ENCODE results near the gene PHRF1. TPM values are rescaled to one million over a fixed set of nuclear protein-coding genes. Genes with fewer than 3 reads are reported as not detected.

Gene PHRF1
- total and polyA plus RNA-seq, 4 experiments from 2014 or later = 0.93 to 54.5 (median 33.1) TPM

GRCh38 chr11:575313-575995 is 816 bp upstream of the PHRF1 start:
- Histone ChIP-seq H3K4me1 (ENCODE audit: insufficient read depth, low read length) (peaks cover 58% of the 10 kb centered on the region), H3K27ac (ENCODE audit: low read depth, low read length) (peak overlapping the region; percentile 31), H3K36me3 (ENCODE audit: insufficient read depth, low read length) (no peaks in the 10 kb centered on the region), H3K4me3 (ENCODE audit: low read length in 2 of 2) (peak overlapping the region; percentile 23 to 70), H3K9me3 (ENCODE audit: control insufficient read depth in 1 of 2, low read length in 2 of 2) (no peaks in the 10 kb centered on the region), H3K27me3 (ENCODE audit: insufficient read depth, low read length) (no peaks in the 10 kb centered on the region)
- no peaks in the 10 kb centered on the region for H3K9me3 Mint-ChIP-seq
- DNase-seq = peak in 1 of 5 donors; percentile 38
- peaks cover 29 to 52% (median 41%) of the 10 kb centered on the region in 4 donors for H3K4me1 Mint-ChIP-seq
- peak overlapping the region; percentile 59 to 93 (median 88) for H3K27ac Mint-ChIP-seq
- ChIA-PET POLR2A (ENCODE audit: partially characterized antibody) (interaction anchor here (0.6 to 3.3 kb wide), 25 partner anchors 10 to 368 kb away, joined by 3 to 56 read pairs (median 7); partner anchors contain the start of genes BET1L, DEAF1, HRAS and IRF7), CTCF (ENCODE audit: partially characterized antibody) (interaction anchor here (0.7 to 1.9 kb wide), 6 partner anchors 13 to 151 kb away, joined by 3 to 9 read pairs (median 4); no protein-coding TSS in a partner anchor)
- intact Hi-C loops (cut with micrococcal nuclease) = loop anchor here (1.0 kb wide), 4 partner anchors 15 to 148 kb away; partner anchors contain the start of genes DEAF1, LMNTD2, LRRC56 and RASSF7
- H3K4me3 Mint-ChIP-seq = peak overlapping the region; percentile 82 to 91 (median 88)
- peaks cover 0 to 5% of the 10 kb centered on the region in 2 donors for H3K36me3 Mint-ChIP-seq
- H3K27me3 Mint-ChIP-seq = peaks cover 0 to 11% of the 10 kb centered on the region in 2 donors

GRCh38 chr11:576811-577610 is 741 bp downstream of the PHRF1 start:
- Histone ChIP-seq H3K4me1 (ENCODE audit: insufficient read depth, low read length) (peaks cover 58% of the 10 kb centered on the region), H3K36me3 (ENCODE audit: insufficient read depth, low read length) (peaks cover 5% of the 10 kb centered on the region), H3K27me3 (ENCODE audit: insufficient read depth, low read length) (no peaks in the 10 kb centered on the region), H3K27ac (ENCODE audit: low read depth, low read length) (peak overlapping the region; percentile 75), H3K4me3 (ENCODE audit: low read length in 2 of 2) (peak overlapping the region; percentile 76 to 85), H3K9me3 (ENCODE audit: control insufficient read depth in 1 of 2, low read length in 2 of 2) (no peaks in the 10 kb centered on the region)
- Mint-ChIP-seq H3K4me3 (peak overlapping the region; percentile 84 to 92 (median 86)), H3K9me3 (no peaks in the 10 kb centered on the region), H3K4me1 (peaks cover 35 to 62% (median 48%) of the 10 kb centered on the region in 4 donors), H3K36me3 (peaks cover 7 to 13% of the 10 kb centered on the region in 2 donors), H3K27me3 (peaks cover 0 to 11% of the 10 kb centered on the region in 2 donors), H3K27ac (peak overlapping the region; percentile 41 to 92 (median 84))
- peak in 1 of 5 donors; percentile 45 for DNase-seq
- POLR2A ChIA-PET (ENCODE audit: partially characterized antibody) = interaction anchor here (0.7 to 3.3 kb wide), 14 partner anchors 10 to 370 kb away, joined by 3 to 36 read pairs (median 8); partner anchors contain the start of genes BET1L, DEAF1, HRAS and LMNTD2
- CTCF ChIA-PET (ENCODE audit: partially characterized antibody) = interaction anchor here (1.1 to 1.4 kb wide), 2 partner anchors 22 kb away, joined by 4 to 7 read pairs; no protein-coding TSS in a partner anchor
- intact Hi-C loops (cut with micrococcal nuclease) = loop anchor here (1.0 kb wide), 3 partner anchors 11 to 70 kb away; partner anchors contain the start of genes IRF7 and RNH1

- Histone ChIP-seq H3K4me3 (ENCODE audit: low read length in 2 of 2) (peak overlapping the region; percentile 76 to 85), H3K4me1 (ENCODE audit: insufficient read depth, low read length) (peaks cover 58% of the 10 kb centered on the region), H3K27ac (ENCODE audit: low read depth, low read length) (peak overlapping the region; percentile 75), H3K27me3 (ENCODE audit: insufficient read depth, low read length) (no peaks in the 10 kb centered on the region), H3K9me3 (ENCODE audit: control insufficient read depth in 1 of 2, low read length in 2 of 2) (no peaks in the 10 kb centered on the region), H3K36me3 (ENCODE audit: insufficient read depth, low read length) (peaks cover 6% of the 10 kb centered on the region)
- peak in 1 of 5 donors; percentile 19 for DNase-seq
- Mint-ChIP-seq H3K4me1 (peaks cover 35 to 62% (median 48%) of the 10 kb centered on the region in 4 donors), H3K27me3 (peaks cover 0 to 11% of the 10 kb centered on the region in 2 donors), H3K4me3 (peak overlapping the region; percentile 84 to 92 (median 86)), H3K36me3 (peaks cover 7 to 14% of the 10 kb centered on the region in 2 donors), H3K9me3 (no peaks in the 10 kb centered on the region), H3K27ac (peak overlapping the region; percentile 41 to 92 (median 84))
- ChIA-PET POLR2A (ENCODE audit: partially characterized antibody) (interaction anchor here (0.8 to 3.3 kb wide), 8 partner anchors 9 to 118 kb away, joined by 3 to 36 read pairs (median 4); partner anchors contain the start of genes DEAF1, HRAS, LRRC56 and TMEM80), CTCF (ENCODE audit: partially characterized antibody) (interaction anchor here (1.1 kb wide), 1 partner anchor 23 kb away, joined by 4 read pairs; no protein-coding TSS in a partner anchor)
- intact Hi-C loops (cut with micrococcal nuclease) = no loop called here
These were observed 1.3 kb downstream of the PHRF1 start for GRCh38 chr11:577611-577894.

- Mint-ChIP-seq H3K27ac (peak overlapping the region in 5 of 7 donors; percentile 31 to 84 (median 79)), H3K9me3 (no peaks in the 10 kb centered on the region), H3K4me1 (peaks cover 35 to 62% (median 48%) of the 10 kb centered on the region in 4 donors), H3K27me3 (peaks cover 0 to 11% of the 10 kb centered on the region in 2 donors), H3K36me3 (peaks cover 7 to 14% of the 10 kb centered on the region in 2 donors), H3K4me3 (peak overlapping the region; percentile 60 to 92 (median 86))
- Histone ChIP-seq H3K27me3 (ENCODE audit: insufficient read depth, low read length) (no peaks in the 10 kb centered on the region), H3K9me3 (ENCODE audit: control insufficient read depth in 1 of 2, low read length in 2 of 2) (no peaks in the 10 kb centered on the region), H3K36me3 (ENCODE audit: insufficient read depth, low read length) (peaks cover 9% of the 10 kb centered on the region), H3K4me3 (ENCODE audit: low read length in 2 of 2) (no peak overlapping the region), H3K27ac (ENCODE audit: low read depth, low read length) (peak overlapping the region; percentile 75), H3K4me1 (ENCODE audit: insufficient read depth, low read length) (peaks cover 54% of the 10 kb centered on the region)
- ChIA-PET POLR2A (ENCODE audit: partially characterized antibody) (interaction anchor here (0.8 to 2.5 kb wide), 6 partner anchors 10 to 117 kb away, joined by 3 to 15 read pairs (median 3); partner anchors contain the start of genes DEAF1 and TMEM80), CTCF (ENCODE audit: partially characterized antibody) (interaction anchor here (1.1 to 1.3 kb wide), 2 partner anchors 23 to 148 kb away, joined by 3 to 4 read pairs; no protein-coding TSS in a partner anchor)
- intact Hi-C loops (cut with micrococcal nuclease) = no loop called here
- peak in 1 of 5 donors; percentile 0 for DNase-seq
These were observed 2.2 kb downstream of the PHRF1 start for GRCh38 chr11:578276-579035.

GRCh38 chr11:579830-580601 is 3.7 kb downstream of the PHRF1 start:
- H3K4me1 Mint-ChIP-seq = peaks cover 26 to 51% (median 37%) of the 10 kb centered on the region in 4 donors
- H3K27ac ChIP-seq (ENCODE audit: low read depth, low read length) = no peak overlapping the region
- H3K4me3 Mint-ChIP-seq = peak overlapping the region in 5 of 8 donors; percentile 36 to 64 (median 53)
- no peaks in the 10 kb centered on the region for H3K9me3 Mint-ChIP-seq
- no peaks in the 10 kb centered on the region for H3K27me3 ChIP-seq (ENCODE audit: insufficient read depth, low read length)
- no peak overlapping the region for H3K4me3 ChIP-seq (ENCODE audit: low read length in 2 of 2)
- H3K36me3 ChIP-seq (ENCODE audit: insufficient read depth, low read length) = peaks cover 19% of the 10 kb centered on the region
- intact Hi-C loops (cut with micrococcal nuclease) = no loop called here
- ChIA-PET POLR2A (ENCODE audit: partially characterized antibody) (interaction anchor here (1.6 kb wide), 1 partner anchor 19 kb away, joined by 3 read pairs; no protein-coding TSS in a partner anchor), CTCF (ENCODE audit: partially characterized antibody) (no interaction called here)
- peaks cover 7 to 18% of the 10 kb centered on the region in 2 donors for H3K36me3 Mint-ChIP-seq
- H3K27ac Mint-ChIP-seq = peak overlapping the region in 1 of 7 donors; percentile 43
- no peaks in the 10 kb centered on the region for H3K9me3 ChIP-seq (ENCODE audit: control insufficient read depth in 1 of 2, low read length in 2 of 2)
- peaks cover 40% of the 10 kb centered on the region for H3K4me1 ChIP-seq (ENCODE audit: insufficient read depth, low read length)
- H3K27me3 Mint-ChIP-seq = peaks cover 0 to 4% of the 10 kb centered on the region in 2 donors
- peak in 1 of 5 donors; percentile 24 for DNase-seq

GRCh38 chr11:581342-581741 is 5.1 kb downstream of the PHRF1 start:
- Histone ChIP-seq H3K9me3 (ENCODE audit: control insufficient read depth in 1 of 2, low read length in 2 of 2) (no peaks in the 10 kb centered on the region), H3K27me3 (ENCODE audit: insufficient read depth, low read length) (no peaks in the 10 kb centered on the region), H3K36me3 (ENCODE audit: insufficient read depth, low read length) (peaks cover 21% of the 10 kb centered on the region), H3K4me3 (ENCODE audit: low read length in 2 of 2) (no peak overlapping the region), H3K4me1 (ENCODE audit: insufficient read depth, low read length) (peaks cover 37% of the 10 kb centered on the region), H3K27ac (ENCODE audit: low read depth, low read length) (no peak overlapping the region)
- DNase-seq = no peak
- Mint-ChIP-seq H3K27ac (peak overlapping the region in 2 of 7 donors; percentile 29 to 30), H3K4me1 (peaks cover 28 to 52% (median 34%) of the 10 kb centered on the region in 4 donors), H3K27me3 (no peaks in the 10 kb centered on the region), H3K9me3 (peaks cover 0 to under 1% (median 0%) of the 10 kb centered on the region in 8 donors), H3K36me3 (peaks cover 7 to 20% of the 10 kb centered on the region in 2 donors), H3K4me3 (peak overlapping the region in 3 of 8 donors; percentile 2 to 18 (median 9))
- POLR2A ChIA-PET (ENCODE audit: partially characterized antibody) = no interaction called here
- intact Hi-C loops (cut with micrococcal nuclease) = no loop called here
- CTCF ChIA-PET (ENCODE audit: partially characterized antibody) = interaction anchor here (0.5 kb wide), 1 partner anchor 168 kb away, joined by 3 read pairs; no protein-coding TSS in a partner anchor
